Fibroblast of skin of right biceps (primary cell): ENCODE data around the gene NPY4R2.
"Not testable (repeated sequence)": the region's sequence is repeated elsewhere in the genome, so short reads cannot be mapped to it uniquely, and the experiment has no call there.

Experiments
- DNase-seq: peaks from one replicate; pipeline ENCODE4 v3.0.0-alpha.2; 2013

NPY4R2 gene

GRCh38 chr10:47936772-47937228, 18.3 kb downstream of the NPY4R2 start:
- DNase-seq = not testable (repeated sequence)

- DNase-seq = not testable (repeated sequence)
Observed at GRCh38 chr10:47937634-47938033, 19.2 kb downstream of the NPY4R2 start.

GRCh38 chr10:47940821-47941220, 22.4 kb downstream of the NPY4R2 start:
- not testable (repeated sequence) for DNase-seq

GRCh38 chr10:47941379-47941778, 22.9 kb downstream of the NPY4R2 start:
- not testable (repeated sequence) for DNase-seq

- DNase-seq = not testable (repeated sequence)
Observed at GRCh38 chr10:47942351-47943019, 24.0 kb downstream of the NPY4R2 start.

- not testable (repeated sequence) for DNase-seq
Observed at GRCh38 chr10:47943328-47943727, 24.9 kb downstream of the NPY4R2 start.

- not testable (repeated sequence) for DNase-seq
Observed at GRCh38 chr10:47947424-47947823, 29.0 kb downstream of the NPY4R2 start.

GRCh38 chr10:47957158-47957557, 38.7 kb downstream of the NPY4R2 start:
- not testable (repeated sequence) for DNase-seq

GRCh38 chr10:47959677-47960076, 41.2 kb downstream of the NPY4R2 start:
- not testable (repeated sequence) for DNase-seq

- DNase-seq = not testable (repeated sequence)
Observed at GRCh38 chr10:47960699-47961098, 42.2 kb downstream of the NPY4R2 start.

GRCh38 chr10:47962785-47963184, 44.3 kb downstream of the NPY4R2 start:
- DNase-seq = not testable (repeated sequence)

- not testable (repeated sequence) for DNase-seq
Observed at GRCh38 chr10:47964280-47965063, 46.0 kb downstream of the NPY4R2 start.

- not testable (repeated sequence) for DNase-seq
Observed at GRCh38 chr10:47968988-47969387, 50.5 kb downstream of the NPY4R2 start.

GRCh38 chr10:47970047-47970446, 51.6 kb downstream of the NPY4R2 start:
- DNase-seq = not testable (repeated sequence)

GRCh38 chr10:47971598-47971997, 53.1 kb downstream of the NPY4R2 start:
- not testable (repeated sequence) for DNase-seq

GRCh38 chr10:47972077-47972476, 53.6 kb downstream of the NPY4R2 start:
- not testable (repeated sequence) for DNase-seq
